ENCODE results near the gene RSBN1L. TPM values are rescaled to one million over a fixed set of nuclear protein-coding genes. Genes with fewer than 3 reads are reported as not detected.
"Not testable (repeated sequence)": the region's sequence is repeated elsewhere in the genome, so short reads cannot be mapped to it uniquely, and the experiment has no call there.

The RSBN1L gene
- total RNA-seq, 4 donors from 2014 or later = 18.7 to 40.8 (median 25.9) TPM

DNA sequence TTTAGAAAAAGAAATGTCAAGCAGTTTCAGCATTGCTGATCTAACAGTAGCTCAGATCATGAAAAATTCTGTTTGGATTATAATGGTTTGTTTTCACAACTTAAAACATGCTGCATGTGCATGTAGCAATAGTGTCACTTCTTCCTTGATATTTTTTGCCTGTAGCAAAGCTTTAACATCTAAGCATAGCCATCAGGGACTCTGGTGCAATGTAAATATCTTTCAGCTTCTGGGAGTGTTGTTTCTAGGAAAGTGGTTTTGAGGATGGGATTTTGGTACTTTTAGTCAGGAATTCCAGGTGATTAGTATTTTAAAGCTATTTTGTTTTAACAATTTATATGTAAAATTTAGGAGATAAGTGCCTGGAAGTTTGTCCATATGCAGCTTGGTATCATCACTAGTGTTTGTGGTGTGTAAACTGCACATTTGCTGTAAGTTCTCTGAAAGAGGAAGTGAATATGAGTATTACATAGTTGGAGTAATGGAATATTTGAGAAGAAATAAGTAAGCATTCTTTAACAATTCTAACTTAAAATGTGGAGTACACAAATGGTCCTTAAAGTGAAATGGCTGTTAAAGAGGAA lies 1.9 kb downstream of the RSBN1L start:
- no peak for TF ChIP-seq POLR2AphosphoS5 (IDR thresholded peaks at IDR 0.05)
- no peak for TF ChIP-seq POLR2A (IDR thresholded peaks at IDR 0.05)
- TF ChIP-seq, protein P1, sequence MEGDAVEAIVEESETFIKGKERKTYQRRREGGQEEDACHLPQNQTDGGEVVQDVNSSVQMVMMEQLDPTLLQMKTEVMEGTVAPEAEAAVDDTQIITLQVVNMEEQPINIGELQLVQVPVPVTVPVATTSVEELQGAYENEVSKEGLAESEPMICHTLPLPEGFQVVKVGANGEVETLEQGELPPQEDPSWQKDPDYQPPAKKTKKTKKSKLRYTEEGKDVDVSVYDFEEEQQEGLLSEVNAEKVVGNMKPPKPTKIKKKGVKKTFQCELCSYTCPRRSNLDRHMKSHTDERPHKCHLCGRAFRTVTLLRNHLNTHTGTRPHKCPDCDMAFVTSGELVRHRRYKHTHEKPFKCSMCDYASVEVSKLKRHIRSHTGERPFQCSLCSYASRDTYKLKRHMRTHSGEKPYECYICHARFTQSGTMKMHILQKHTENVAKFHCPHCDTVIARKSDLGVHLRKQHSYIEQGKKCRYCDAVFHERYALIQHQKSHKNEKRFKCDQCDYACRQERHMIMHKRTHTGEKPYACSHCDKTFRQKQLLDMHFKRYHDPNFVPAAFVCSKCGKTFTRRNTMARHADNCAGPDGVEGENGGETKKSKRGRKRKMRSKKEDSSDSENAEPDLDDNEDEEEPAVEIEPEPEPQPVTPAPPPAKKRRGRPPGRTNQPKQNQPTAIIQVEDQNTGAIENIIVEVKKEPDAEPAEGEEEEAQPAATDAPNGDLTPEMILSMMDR (IDR thresholded peaks at IDR 0.05) = no peak
- TF ChIP-seq EP300 (IDR thresholded peaks at IDR 0.05) = no peak
- no peaks in the 10 kb centered on the region for H3K36me3 ChIP-seq
- H3K4me1 ChIP-seq = peaks cover 0 to 74% (median 19%) of the 10 kb centered on the region in 3 donors
- H3K9me3 ChIP-seq = no peaks in the 10 kb centered on the region
- H3K4me3 ChIP-seq = peak overlapping the region; percentile 95 to 97
- H3K27me3 ChIP-seq = no peaks in the 10 kb centered on the region
- peak overlapping the region; percentile 92 to 99 (median 98) for H3K27ac ChIP-seq
- no peak for ATAC-seq

DNA sequence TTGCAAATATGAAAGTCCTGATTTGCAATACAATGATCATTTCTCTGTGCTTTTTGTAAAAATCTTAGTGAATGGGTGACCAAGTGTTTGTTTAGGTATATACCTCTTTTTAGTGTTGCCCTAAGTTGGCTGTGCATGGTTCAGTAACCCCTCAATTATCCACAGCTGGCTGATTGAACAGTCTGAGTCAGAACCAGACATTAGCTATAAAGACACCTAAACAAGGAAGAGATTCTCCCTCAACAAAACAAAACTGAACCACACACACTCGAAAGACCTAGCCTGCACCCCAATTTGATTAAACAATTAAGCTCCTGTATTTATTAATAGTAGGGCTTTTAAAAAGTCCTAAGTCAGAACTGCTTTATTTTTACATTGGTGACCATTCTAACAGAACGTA lies 2.8 kb downstream of the RSBN1L start:
- TF ChIP-seq EP300 (IDR thresholded peaks at IDR 0.05) = no peak
- TF ChIP-seq POLR2A (IDR thresholded peaks at IDR 0.05) = no peak
- TF ChIP-seq, protein P1 (IDR thresholded peaks at IDR 0.05) = no peak
- TF ChIP-seq POLR2AphosphoS5 (IDR thresholded peaks at IDR 0.05) = no peak
- ATAC-seq = no peak
- WGBS, 2 donors (ENCODE audit: low coverage in 1 of 2) = 25 to 27% methylated on average over 2 of the region's 2 CpGs
- Histone ChIP-seq H3K27ac (peak overlapping the region; percentile 92 to 99 (median 98)), H3K36me3 (no peaks in the 10 kb centered on the region), H3K27me3 (no peaks in the 10 kb centered on the region), H3K4me3 (peak overlapping the region; percentile 7 to 97), H3K9me3 (no peaks in the 10 kb centered on the region), H3K4me1 (peaks cover 0 to 74% (median 16%) of the 10 kb centered on the region in 3 donors)

DNA sequence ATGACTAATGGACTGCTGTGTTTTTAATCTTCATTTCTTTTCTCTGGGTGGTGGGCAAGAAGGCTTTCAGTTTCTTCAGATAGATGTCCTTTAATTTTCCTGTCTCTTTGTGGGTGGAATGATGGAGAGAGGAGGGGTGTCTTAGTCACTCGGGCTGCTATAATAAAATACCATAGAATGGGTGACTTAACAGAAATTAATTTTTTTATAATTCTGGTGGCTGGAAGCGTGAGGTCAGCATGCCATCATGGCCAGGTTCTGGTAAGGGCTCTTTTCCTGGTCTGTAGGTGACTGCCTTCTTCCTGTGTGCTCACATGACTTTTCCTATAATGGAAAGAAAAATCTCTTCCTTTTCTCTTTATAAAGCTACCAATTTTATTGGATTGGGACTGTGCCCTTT lies 6.3 kb downstream of the RSBN1L start:
- H3K27ac ChIP-seq = peak overlapping the region in 2 of 4 donors; percentile 53 to 99
- TF ChIP-seq, protein P1 (IDR thresholded peaks at IDR 0.05) = no peak
- no peak for TF ChIP-seq POLR2A (IDR thresholded peaks at IDR 0.05)
- no peak for TF ChIP-seq EP300 (IDR thresholded peaks at IDR 0.05)
- TF ChIP-seq POLR2AphosphoS5 (IDR thresholded peaks at IDR 0.05) = no peak
- no peak for ATAC-seq
- H3K36me3 ChIP-seq = peaks cover 0 to 5% of the 10 kb centered on the region in 2 donors
- WGBS, 2 donors (ENCODE audit: low coverage in 1 of 2) = 42 to 57% methylated on average over 2 of the region's 2 CpGs
- no peaks in the 10 kb centered on the region for H3K9me3 ChIP-seq
- H3K4me1 ChIP-seq = peaks cover 0 to 78% (median 9%) of the 10 kb centered on the region in 3 donors
- H3K27me3 ChIP-seq = no peaks in the 10 kb centered on the region
- no peak overlapping the region for H3K4me3 ChIP-seq

DNA sequence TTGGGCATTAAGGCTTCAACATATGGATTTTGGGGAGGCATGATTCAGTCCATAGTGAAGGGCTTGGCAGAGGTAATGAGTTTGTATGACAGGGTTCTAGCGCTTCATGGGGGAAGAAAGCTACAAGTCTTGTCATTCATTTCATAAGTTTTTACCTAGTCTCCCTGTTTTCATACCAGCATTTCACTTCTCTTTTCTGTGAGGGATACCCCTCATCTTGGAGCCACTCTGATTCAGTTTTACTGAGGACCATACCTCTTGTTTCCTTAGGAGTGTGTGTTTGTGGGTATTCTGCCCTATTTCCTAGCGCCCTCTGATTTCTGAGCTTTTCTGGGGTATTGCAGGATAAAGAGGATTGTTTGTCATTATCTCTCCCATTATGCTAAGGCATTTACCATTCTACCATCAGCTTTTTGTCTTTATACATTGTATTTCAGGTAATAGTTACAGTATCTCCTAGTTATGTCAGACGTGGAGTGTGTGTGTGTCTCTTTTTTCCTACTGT lies 6.8 kb downstream of the RSBN1L start:
- Histone ChIP-seq H3K9me3 (no peaks in the 10 kb centered on the region), H3K27ac (peak overlapping the region in 2 of 4 donors; percentile 53 to 99), H3K4me3 (no peak overlapping the region), H3K4me1 (peaks cover 0 to 77% (median 9%) of the 10 kb centered on the region in 3 donors), H3K27me3 (no peaks in the 10 kb centered on the region), H3K36me3 (peaks cover 0 to 5% of the 10 kb centered on the region in 2 donors)
- ATAC-seq = no peak
- TF ChIP-seq POLR2A (IDR thresholded peaks at IDR 0.05) (no peak), POLR2AphosphoS5 (IDR thresholded peaks at IDR 0.05) (no peak), EP300 (IDR thresholded peaks at IDR 0.05) (no peak)
- TF ChIP-seq, protein P1 (IDR thresholded peaks at IDR 0.05) = no peak
- WGBS, 2 donors (ENCODE audit: low coverage in 1 of 2) = 77 to 90% methylated on average over 1 to 3 of the region's 3 CpGs

DNA sequence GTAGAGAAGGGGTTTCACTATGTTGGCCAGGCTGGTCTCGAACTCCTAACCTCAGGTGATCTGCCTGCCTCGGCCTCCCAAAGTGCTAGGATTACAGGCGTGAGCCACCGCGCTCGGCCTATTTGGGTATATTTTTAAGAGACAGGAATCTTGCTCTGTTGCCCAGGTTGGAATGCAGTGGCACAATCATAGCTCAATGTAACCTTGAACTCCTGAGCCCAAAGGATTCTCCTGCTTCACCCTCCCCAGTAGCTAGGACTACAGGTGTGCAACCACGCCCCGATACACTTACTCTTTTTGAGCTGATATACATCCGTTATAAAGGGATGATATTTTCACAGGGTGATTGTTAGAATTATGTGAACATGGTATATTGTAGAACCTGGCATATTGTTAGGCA lies 7.4 kb downstream of the RSBN1L start:
- H3K36me3 ChIP-seq, H3K4me3 ChIP-seq, H3K27ac ChIP-seq, ATAC-seq, H3K27me3 ChIP-seq, H3K9me3 ChIP-seq: not testable (repeated sequence)
- H3K4me1 ChIP-seq = peaks cover 0 to 77% (median 5%) of the 10 kb centered on the region in 3 donors
- WGBS, 2 donors (ENCODE audit: low coverage in 1 of 2) = 83 to 89% methylated on average over 3 to 8 of the region's 9 CpGs

All from gastroesophageal sphincter (tissue), 4 donors.